GM19468 (cell line): ENCODE measurements around the gene ROBO1.
A peak's percentile ranks its signal among the peaks of the same experiment; 100 is the strongest.
"Not testable (repeated sequence)": the region's sequence is repeated elsewhere in the genome, so short reads cannot be mapped to it uniquely, and the experiment has no call there.

Experiments
- ATAC-seq: cut with Tn5 transposase; IDR thresholded peaks from one replicate; pipeline ENCODE4 v1.9.1; 2021; ENCODE audit warnings: mild to moderate bottlenecking, moderate library complexity, moderate number of reproducible peaks; ENCODE audit not compliant: unreplicated experiment; ENCODE audit errors: extremely low read depth

The ROBO1 gene

GRCh38 chr3:78703944-78704343 lies 1063.9 kb downstream of the ROBO1 start:
- ATAC-seq: no peak

GRCh38 chr3:78701537-78701936 lies 1066.3 kb downstream of the ROBO1 start:
- no peak for ATAC-seq

DNA sequence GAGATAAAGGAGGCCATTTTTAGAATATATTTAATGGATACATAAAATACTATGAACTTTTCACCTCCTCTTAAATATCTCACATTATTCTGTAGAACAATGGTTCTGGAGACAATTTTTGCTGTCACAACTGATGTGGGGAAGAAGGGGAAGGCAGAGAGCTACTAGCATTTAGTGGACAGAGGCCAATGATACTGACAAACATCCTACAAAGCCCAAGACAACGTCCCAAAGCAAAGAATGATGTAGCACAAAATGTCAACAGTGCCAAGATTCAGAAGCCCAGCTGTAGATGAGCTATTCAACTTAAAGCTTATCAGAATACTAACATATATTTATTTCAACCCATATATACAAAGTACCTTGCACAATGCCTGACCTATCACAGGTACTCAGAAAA lies 1069.4 kb downstream of the ROBO1 start:
- no peak for ATAC-seq

DNA sequence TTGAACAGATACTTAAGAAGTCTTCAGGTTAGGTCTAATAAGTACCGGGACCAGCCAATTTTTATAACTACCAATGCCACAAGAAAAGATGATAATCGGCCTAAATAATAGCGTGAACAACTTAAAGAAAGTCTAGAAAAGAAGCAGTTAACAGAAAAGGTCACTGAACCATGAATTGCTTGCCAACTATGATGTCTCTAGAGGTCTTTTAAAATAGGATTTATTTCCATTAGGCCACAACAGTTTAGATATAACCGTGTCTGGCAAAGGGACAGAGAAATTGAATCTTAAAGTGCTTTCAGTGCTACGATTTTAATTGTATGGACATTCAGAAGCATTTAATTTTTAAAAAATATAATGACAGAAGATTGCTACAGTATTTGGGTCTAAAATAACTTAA lies 1070.4 kb downstream of the ROBO1 start:
- ATAC-seq: no peak

DNA sequence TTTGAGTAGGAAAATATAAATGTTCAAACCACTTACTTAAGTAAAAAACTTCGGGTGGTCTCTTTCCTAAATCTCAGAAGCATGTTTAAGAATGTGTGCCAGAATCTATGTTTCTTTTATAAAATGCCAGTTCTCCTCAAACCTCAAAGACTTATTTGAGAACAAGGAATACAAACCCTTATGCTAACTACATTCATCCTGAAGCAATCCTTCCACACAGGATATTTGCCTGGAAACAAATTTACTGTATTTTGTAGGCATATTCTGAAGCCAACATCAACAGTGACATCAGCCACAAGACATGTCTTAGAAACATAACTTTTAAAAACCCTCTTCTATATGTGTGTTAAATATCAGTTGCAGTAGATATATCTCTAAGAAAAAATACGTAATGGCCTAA lies 1077.0 kb downstream of the ROBO1 start:
- ATAC-seq: no peak

- no peak for ATAC-seq
Observed at GRCh38 chr3:78689378-78689777, 1078.4 kb downstream of the ROBO1 start.

DNA sequence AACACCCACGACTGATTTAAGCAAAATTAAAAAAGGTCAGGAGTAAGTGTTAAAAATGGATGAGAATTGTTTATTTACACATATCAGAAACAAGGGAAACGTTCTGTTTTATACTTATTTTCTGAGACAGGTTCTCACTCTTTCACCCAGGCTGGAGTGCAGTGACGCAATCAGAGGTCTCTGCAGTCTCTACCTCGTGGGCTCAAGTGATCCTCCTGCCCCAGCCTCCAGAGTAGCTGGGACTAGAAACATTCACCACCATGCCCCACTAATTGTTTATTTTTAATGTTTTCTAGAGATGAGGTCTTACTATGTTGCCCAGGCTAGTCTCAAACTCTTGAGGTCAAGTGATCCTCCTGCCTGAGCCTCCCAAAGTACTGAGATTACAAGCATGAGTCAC lies 1080.3 kb downstream of the ROBO1 start:
- ATAC-seq: no peak

GRCh38 chr3:78683284-78683683 lies 1084.5 kb downstream of the ROBO1 start:
- ATAC-seq: no peak

DNA sequence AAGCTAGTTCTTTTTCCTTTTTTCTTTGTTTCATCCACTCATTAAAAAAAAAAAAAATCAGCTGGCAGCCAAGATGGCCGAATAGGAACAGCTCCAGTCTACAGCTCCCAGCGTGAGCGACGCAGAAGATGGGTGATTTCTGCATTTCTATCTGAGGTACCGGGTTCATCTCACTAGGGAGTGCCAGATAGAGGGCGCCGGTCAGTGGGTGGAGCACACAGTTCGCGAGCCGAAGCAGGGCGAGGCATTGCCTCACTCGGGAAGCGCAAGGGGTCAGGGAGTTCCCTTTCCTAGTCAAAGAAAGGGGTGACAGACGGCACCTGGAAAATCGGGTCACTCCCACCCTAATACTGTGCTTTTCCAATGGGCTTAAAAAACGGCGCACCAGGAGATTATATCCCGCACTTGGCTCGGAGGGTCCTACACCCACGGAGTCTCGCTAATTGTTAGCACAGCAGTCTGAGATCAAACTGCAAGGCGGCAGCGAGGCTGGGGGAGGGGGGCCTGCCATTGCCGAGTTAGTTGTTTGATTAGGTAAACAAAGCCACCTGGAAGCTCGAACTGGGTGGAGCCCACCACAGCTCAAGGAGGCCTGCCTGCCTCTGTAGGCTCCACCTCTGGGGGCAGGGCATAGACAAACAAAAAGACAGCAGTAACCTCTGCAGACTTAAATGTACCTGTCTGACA lies 1092.5 kb downstream of the ROBO1 start:
- not testable (repeated sequence) for ATAC-seq

- ATAC-seq: no peak
Observed at GRCh38 chr3:78670746-78671145, 1097.1 kb downstream of the ROBO1 start.

DNA sequence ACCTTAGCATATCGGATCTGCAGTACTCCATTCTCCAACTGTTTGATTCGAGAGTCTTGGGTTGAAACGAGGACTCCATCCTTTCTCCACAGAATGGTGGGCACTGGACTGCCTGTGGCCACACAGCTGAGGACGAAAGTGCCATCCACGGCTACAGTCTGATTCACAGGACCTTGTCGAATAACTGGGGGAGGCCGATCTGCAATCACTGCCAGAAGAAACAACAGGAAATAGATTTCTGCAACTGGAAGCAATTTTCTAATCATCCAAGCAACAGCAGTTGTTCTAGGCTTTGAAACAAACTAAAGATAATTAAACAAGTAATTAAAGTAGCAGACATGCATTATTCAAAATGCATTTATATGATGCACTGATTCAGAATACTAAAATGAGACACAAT lies 1097.7 kb downstream of the ROBO1 start:
- ATAC-seq: no peak

- no peak for ATAC-seq
Observed at GRCh38 chr3:78668302-78668701, 1099.5 kb downstream of the ROBO1 start.

- no peak for ATAC-seq
Observed at GRCh38 chr3:78666470-78666800, 1101.4 kb downstream of the ROBO1 start.

- no peak for ATAC-seq
Observed at GRCh38 chr3:78665776-78666469, 1101.9 kb downstream of the ROBO1 start.

DNA sequence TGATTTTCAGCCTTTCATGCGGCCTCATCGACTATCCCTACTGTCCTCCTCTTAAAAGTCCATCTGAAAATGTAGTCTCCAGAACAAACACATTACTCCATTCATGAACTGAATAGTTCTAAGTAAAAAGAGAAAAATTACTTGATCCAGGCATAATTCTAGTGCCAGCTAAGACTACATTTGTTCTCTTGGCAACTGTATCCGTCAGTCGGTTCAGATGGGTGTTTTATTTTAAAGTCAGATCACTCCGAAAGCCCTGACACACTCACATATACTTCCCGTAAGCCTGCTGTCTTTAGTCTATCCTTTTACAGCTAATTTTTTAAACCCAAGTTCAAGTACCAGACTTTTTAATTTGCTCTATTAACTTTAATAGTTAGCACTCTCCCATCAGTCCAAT lies 1102.7 kb downstream of the ROBO1 start:
- ATAC-seq: no peak

GRCh38 chr3:78660957-78661356 lies 1106.8 kb downstream of the ROBO1 start:
- no peak for ATAC-seq

GRCh38 chr3:78659386-78659987 lies 1108.3 kb downstream of the ROBO1 start:
- ATAC-seq: peak; percentile 43

DNA sequence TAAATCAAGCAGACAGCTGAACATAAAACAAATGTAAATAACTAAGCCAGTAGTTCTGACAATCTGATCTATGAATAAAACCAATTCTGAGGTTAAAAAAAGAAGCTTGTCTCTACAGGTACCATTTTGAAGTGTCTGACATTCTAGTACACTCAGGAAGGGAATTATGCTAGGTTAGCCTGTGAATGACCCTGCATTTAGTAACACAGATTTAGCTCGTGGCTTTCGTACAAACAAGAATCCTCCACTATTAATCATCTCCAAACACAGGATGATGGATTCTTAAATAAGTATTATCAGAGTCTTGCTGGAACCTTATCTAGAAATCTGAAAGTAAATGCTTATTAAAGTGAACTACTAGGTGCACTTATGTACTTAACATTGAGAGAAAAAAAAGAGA lies 1120.1 kb downstream of the ROBO1 start:
- ATAC-seq: no peak

GRCh38 chr3:78645628-78646310 lies 1122.0 kb downstream of the ROBO1 start:
- ATAC-seq: peak; percentile 96

GRCh38 chr3:78644847-78645246 lies 1123.0 kb downstream of the ROBO1 start:
- ATAC-seq: no peak
